Activated T-helper 9 cell treated with anti-CD3 and anti-CD28 coated beads, Interleukin-2, amount 50 U/mL, for 16 hours (primary cell): Measurements from ENCODE around the gene SLC13A1.

Source experiments
- DNase-seq: peaks from one replicate; pipeline ENCODE4 v3.0.0-alpha.2; 2020; ENCODE audit warnings: low read depth

The SLC13A1 gene

GRCh38 chr7:123191132-123191531, 8.6 kb downstream of the SLC13A1 start:
- no peak for DNase-seq

GRCh38 chr7:123190109-123190831, 9.5 kb downstream of the SLC13A1 start:
- no peak for DNase-seq

GRCh38 chr7:123185756-123186155, 14.0 kb downstream of the SLC13A1 start:
- no peak for DNase-seq

- no peak for DNase-seq
Measured at GRCh38 chr7:123184271-123184670, 15.5 kb downstream of the SLC13A1 start.

- no peak for DNase-seq
Measured at GRCh38 chr7:123183431-123183830, 16.3 kb downstream of the SLC13A1 start.

- no peak for DNase-seq
Measured at GRCh38 chr7:123177442-123177841, 22.3 kb downstream of the SLC13A1 start.

- DNase-seq, result no peak
Measured at GRCh38 chr7:123170333-123171246, 29.2 kb downstream of the SLC13A1 start.

GRCh38 chr7:123169065-123169464, 30.7 kb downstream of the SLC13A1 start:
- no peak for DNase-seq

GRCh38 chr7:123157606-123158005, 42.2 kb downstream of the SLC13A1 start:
- no peak for DNase-seq

GRCh38 chr7:123155571-123155970, 44.2 kb downstream of the SLC13A1 start:
- DNase-seq, result no peak

- no peak for DNase-seq
Measured at GRCh38 chr7:123154231-123154860, 45.4 kb downstream of the SLC13A1 start.

GRCh38 chr7:123151443-123151842, 48.3 kb downstream of the SLC13A1 start:
- no peak for DNase-seq

- no peak for DNase-seq
Measured at GRCh38 chr7:123148813-123149212, 51.0 kb downstream of the SLC13A1 start.

- no peak for DNase-seq
Measured at GRCh38 chr7:123143252-123144006, 56.3 kb downstream of the SLC13A1 start.

- DNase-seq, result no peak
Measured at GRCh38 chr7:123140561-123140960, 59.2 kb downstream of the SLC13A1 start.

- DNase-seq, result no peak
Measured at GRCh38 chr7:123135960-123136359, 63.8 kb downstream of the SLC13A1 start.

- no peak for DNase-seq
Measured at GRCh38 chr7:123133924-123134323, 65.8 kb downstream of the SLC13A1 start.

GRCh38 chr7:123131961-123132360, 67.8 kb downstream of the SLC13A1 start:
- no peak for DNase-seq

- DNase-seq, result no peak
Measured at GRCh38 chr7:123131556-123131955, 68.2 kb downstream of the SLC13A1 start.

GRCh38 chr7:123131140-123131539, 68.6 kb downstream of the SLC13A1 start:
- DNase-seq, result no peak

GRCh38 chr7:123126691-123127090, 73.1 kb downstream of the SLC13A1 start:
- DNase-seq, result no peak

- DNase-seq, result no peak
Measured at GRCh38 chr7:123126171-123126570, 73.6 kb downstream of the SLC13A1 start.
